Esophagus (tissue), 2 donors: ENCODE results near the gene KRTAP19-3. TPM values are rescaled to one million over a fixed set of nuclear protein-coding genes. Genes with fewer than 3 reads are reported as not detected.
"Not testable (repeated sequence)": the region's sequence is repeated elsewhere in the genome, so short reads cannot be mapped to it uniquely, and the experiment has no call there.

Experiments
- H3K27ac ChIP-seq, 2 donors: one replicate each; pipeline ENCODE4 v1.5.1; 2013; ENCODE audit warnings: low read depth in 2 of 2, mild to moderate bottlenecking in 2 of 2, inconsistent platforms in 1 of 2, low read length in 1 of 2, moderate library complexity in 1 of 2
- H3K27me3 ChIP-seq, 2 donors: one replicate each; pipeline ENCODE4 v1.6.1; 2013; ENCODE audit warnings: low read length in 2 of 2, control low read depth in 1 of 2, mild to moderate bottlenecking in 1 of 2; ENCODE audit not compliant: insufficient read depth in 2 of 2, control insufficient read depth in 1 of 2
- H3K36me3 ChIP-seq, 2 donors: one replicate each; pipeline ENCODE4 v1.6.1; 2013; ENCODE audit warnings: low read length in 1 of 2; ENCODE audit not compliant: control insufficient read depth in 2 of 2, insufficient read depth in 2 of 2
- H3K4me1 ChIP-seq, 2 donors: one replicate each; pipeline ENCODE4 v1.6.1; 2013; ENCODE audit warnings: low read length in 1 of 2; ENCODE audit not compliant: control insufficient read depth in 2 of 2, insufficient read depth in 2 of 2
- H3K4me3 ChIP-seq, 2 donors: one replicate each; pipeline ENCODE4 v1.5.1; 2013; ENCODE audit warnings: low read length in 2 of 2, mild to moderate bottlenecking in 2 of 2, low read depth in 1 of 2, moderate library complexity in 1 of 2
- H3K9me3 ChIP-seq, 2 donors: one replicate each; pipeline ENCODE4 v1.6.1; 2013; ENCODE audit warnings: mild to moderate bottlenecking in 2 of 2, low read depth in 1 of 2, low read length in 1 of 2, moderate library complexity in 1 of 2; ENCODE audit not compliant: control insufficient read depth in 2 of 2, insufficient read depth in 1 of 2
- WGBS, 2 donors: extraction: QIAGEN DNeasy Blood & Tissue Kit; methylation state at CpG; one replicate each; pipeline ENCODE4 v1.1.7; 2013; 5-methylcytosine and 5-hydroxymethylcytosine counted together
- polyA plus RNA-seq, 2 donors: library from polyadenylated mRNA; stranded (reverse); fragments of 200-250 nt; gene quantifications; one replicate each; pipeline ENCODE4 v1.2.3, GENCODE V29; 2013
- donor health status: healthy with polysubstance abuse.
- donor health status: Bipolar disorder and iron deficiency.

The KRTAP19-3 gene
- not detected for polyA plus RNA-seq

DNA sequence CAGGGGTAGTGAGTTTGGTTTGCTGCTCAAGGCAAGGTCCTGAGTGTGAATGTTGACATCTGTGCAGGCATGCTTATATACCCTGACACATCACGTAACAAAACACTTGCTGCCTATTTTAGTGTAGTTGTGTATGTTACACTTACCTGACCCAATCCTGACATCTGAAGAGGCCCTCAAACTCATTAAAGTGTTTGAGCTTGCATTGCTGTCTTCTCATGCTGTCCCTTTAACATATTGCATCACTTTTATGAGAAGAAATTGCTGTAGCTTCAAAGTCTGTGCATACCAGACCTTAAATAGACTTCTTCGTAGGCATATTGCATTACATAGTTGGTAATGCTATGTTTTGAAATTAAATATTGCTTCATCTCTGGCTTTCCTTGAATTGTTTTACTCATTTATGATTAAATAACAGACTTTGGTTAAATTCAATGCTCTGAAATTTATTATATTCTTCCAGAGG is at the start of gene KRTAP19-3:
KRTAP19-3 (minus strand) TSS at position 51 of the 466 bp plus-strand sequence. CDS start 56 bp downstream, outside the sequence.
- Histone ChIP-seq H3K36me3 (no peaks in the 10 kb centered on the region), H3K4me3 (no peak within 1 kb of the TSS), H3K9me3 (peaks cover 0 to 3% of the 10 kb centered on the region in 2 donors), H3K27me3 (no peaks in the 10 kb centered on the region), H3K4me1 (no peaks in the 10 kb centered on the region), H3K27ac (no peak within 1 kb of the TSS)
- WGBS, 2 donors: 75 to 76% methylated on average over 2 of the region's 2 CpGs

DNA sequence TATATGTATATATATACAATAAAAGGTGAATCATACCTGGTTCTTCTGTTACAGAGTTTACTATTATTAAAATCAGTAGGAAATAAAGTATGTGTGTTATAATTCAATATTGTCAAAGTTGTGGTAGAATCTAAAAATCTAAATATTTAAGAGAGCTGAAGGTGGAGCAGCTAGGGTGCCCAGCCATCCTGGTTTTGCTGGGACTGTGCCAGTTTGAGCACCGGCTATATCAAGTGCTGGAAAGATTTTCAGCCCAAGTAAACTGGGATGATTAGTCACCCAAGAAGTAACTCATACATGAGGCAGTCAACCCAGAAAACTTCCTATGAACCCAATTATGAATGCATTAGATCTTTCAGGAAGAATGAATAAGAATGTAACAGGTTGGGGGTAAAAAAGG is 27.1 kb upstream of the KRTAP19-3 start:
- H3K4me1 ChIP-seq: no peaks in the 10 kb centered on the region
- no peak overlapping the region for H3K4me3 ChIP-seq
- H3K36me3 ChIP-seq: no peaks in the 10 kb centered on the region
- H3K9me3 ChIP-seq: no peaks in the 10 kb centered on the region
- WGBS, 2 donors: 67 to 79% methylated on average over 1 of the region's 1 CpG
- no peaks in the 10 kb centered on the region for H3K27me3 ChIP-seq
- no peak overlapping the region for H3K27ac ChIP-seq

DNA sequence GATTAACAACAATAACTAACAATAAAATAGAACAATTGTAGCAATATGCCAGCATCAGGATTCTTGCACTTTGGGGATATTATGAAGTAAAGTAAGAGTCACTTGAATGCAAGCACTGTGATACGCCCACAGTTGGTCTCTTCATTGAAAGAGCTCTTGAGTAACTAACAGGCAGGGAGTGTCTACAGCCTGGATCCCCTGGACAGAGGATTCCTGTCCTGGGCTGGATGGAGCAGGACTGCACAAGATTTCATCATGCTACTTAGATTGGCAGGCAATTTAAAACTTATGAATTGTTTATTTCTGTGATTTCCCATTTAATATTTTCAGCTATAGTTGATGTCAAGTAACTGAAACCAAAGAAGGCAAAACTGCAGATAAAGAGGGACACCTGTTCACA is 23.9 kb upstream of the KRTAP19-3 start:
- H3K4me3 ChIP-seq: no peak overlapping the region
- 80% methylated on average over 1 of the region's 1 CpG for WGBS, 2 donors
- H3K9me3 ChIP-seq: peaks cover 0 to 2% of the 10 kb centered on the region in 2 donors
- H3K27ac ChIP-seq: no peak overlapping the region
- H3K27me3 ChIP-seq: no peaks in the 10 kb centered on the region
- H3K36me3 ChIP-seq: no peaks in the 10 kb centered on the region
- H3K4me1 ChIP-seq: no peaks in the 10 kb centered on the region

DNA sequence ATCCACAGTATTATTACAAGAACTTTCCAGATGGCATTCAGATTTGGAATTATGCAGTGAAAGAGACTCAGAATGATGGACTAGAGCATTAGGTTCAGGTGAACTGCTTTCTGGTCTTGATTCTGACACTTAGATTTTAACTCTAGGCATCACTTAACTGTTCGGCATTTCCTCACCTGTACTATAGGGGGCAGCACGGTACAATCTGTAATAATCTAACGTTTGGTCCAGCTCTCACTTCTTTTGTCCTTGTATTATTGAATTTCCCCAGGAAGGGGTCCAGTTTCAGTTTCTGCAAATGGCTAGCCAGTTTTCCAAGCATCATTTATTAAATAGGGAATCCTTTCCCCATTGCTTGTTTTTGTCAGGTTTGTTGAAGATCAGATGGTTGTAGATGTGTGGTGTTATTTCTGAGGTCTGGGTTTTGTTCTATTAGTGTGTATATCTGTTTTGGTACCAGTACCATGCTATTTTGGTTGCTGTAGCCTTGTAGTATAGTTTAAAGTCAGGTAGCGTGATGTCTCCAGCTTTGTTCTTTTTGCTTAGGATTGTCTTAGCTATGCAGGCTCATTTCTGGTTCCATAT is 13.9 kb upstream of the KRTAP19-3 start:
- H3K4me1 ChIP-seq, H3K27me3 ChIP-seq, H3K9me3 ChIP-seq, H3K36me3 ChIP-seq, H3K27ac ChIP-seq, H3K4me3 ChIP-seq: not testable (repeated sequence)
- WGBS, 2 donors: 27 to 30% methylated on average over 4 of the region's 4 CpGs

DNA sequence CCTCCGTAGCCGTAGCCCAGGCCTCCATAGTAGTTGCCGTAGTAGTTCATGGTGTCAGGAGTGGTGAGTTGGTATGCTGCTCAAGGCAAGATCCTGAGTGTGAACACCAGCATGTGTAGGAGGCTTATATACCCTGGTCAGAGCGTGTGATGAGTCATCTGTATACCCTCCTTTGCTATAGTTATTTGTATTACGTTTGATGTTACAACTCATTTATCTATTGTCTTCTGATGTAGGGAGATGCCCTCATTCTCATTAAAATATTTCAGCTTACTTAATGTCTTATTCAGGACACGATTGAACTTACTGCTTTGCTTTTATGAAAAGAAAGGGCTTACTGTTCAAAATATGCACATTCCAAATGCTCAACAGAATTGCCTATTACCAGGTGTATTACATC is 10.2 kb upstream of the KRTAP19-3 start, which contains the start of gene KRTAP19-5:
KRTAP19-5 (minus strand) TSS at position 101 of the 400 bp plus-strand sequence; CDS start at position 50, 51 bp downstream.
- 73 to 76% methylated on average over 6 of the region's 6 CpGs for WGBS, 2 donors
- Histone ChIP-seq H3K4me1 (no peaks in the 10 kb centered on the region), H3K27me3 (no peaks in the 10 kb centered on the region), H3K36me3 (no peaks in the 10 kb centered on the region), H3K27ac (no peak within 1 kb of the TSS), H3K9me3 (peaks cover 2 to 3% of the 10 kb centered on the region in 2 donors), H3K4me3 (no peak within 1 kb of the TSS)

DNA sequence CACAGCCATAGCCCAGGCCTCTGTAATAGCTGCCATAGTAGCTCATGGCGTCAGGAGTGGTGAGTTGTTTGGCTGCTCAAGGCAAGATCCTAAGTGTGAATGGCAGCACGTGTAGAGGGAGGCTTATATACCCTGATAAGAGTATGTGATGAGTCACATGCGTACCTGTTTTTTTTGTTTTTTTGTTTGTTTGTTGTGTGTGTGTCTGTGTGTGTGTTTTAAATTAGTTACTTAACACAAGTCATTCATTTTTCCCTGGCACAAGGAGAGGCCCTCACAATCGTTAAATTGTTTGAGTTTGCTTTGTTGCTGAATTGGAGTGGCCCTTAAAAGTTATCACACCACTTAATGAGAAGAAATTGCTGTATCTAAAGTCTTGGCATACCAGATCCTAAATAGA is 5.3 kb upstream of the KRTAP19-3 start, which contains the start of gene KRTAP19-4:
KRTAP19-4 (minus strand) TSS at position 101 of the 400 bp plus-strand sequence; CDS start at position 46, 55 bp downstream.
- peaks cover 2 to 3% of the 10 kb centered on the region in 2 donors for H3K9me3 ChIP-seq
- H3K27me3 ChIP-seq: no peaks in the 10 kb centered on the region
- H3K4me3 ChIP-seq: no peak within 1 kb of the TSS
- H3K27ac ChIP-seq: no peak within 1 kb of the TSS
- WGBS, 2 donors: 70 to 78% methylated on average over 4 of the region's 4 CpGs
- H3K4me1 ChIP-seq: no peaks in the 10 kb centered on the region
- no peaks in the 10 kb centered on the region for H3K36me3 ChIP-seq

DNA sequence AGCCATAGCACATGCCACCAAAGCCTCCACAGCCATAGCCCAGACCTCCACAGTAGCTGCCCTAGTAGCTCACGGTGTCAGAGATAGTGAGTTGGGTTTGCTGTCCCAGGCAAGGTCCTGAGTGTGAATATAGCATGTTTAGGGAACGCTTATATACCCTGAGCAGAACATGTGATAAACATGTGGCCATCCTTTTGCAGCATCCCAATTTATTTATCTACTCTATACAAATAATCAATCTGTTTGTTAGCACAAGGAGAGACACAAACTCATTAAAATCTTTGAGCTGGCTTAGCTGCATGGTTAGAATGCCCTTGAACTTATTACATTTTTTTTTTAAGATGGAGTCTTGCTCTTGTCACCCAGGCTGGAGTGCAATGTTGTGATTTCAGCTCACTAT is 4.5 kb downstream of the KRTAP19-3 start, which contains the start of gene KRTAP19-2:
KRTAP19-2 (minus strand) TSS at position 101 of the 400 bp plus-strand sequence; CDS start at position 13, 88 bp downstream.
- Histone ChIP-seq H3K27me3 (no peaks in the 10 kb centered on the region), H3K4me1 (no peaks in the 10 kb centered on the region), H3K36me3 (no peaks in the 10 kb centered on the region), H3K4me3 (no peak within 1 kb of the TSS), H3K27ac (no peak within 1 kb of the TSS), H3K9me3 (peaks cover 0 to 3% of the 10 kb centered on the region in 2 donors)
- 81 to 88% methylated on average over 2 of the region's 2 CpGs for WGBS, 2 donors

DNA sequence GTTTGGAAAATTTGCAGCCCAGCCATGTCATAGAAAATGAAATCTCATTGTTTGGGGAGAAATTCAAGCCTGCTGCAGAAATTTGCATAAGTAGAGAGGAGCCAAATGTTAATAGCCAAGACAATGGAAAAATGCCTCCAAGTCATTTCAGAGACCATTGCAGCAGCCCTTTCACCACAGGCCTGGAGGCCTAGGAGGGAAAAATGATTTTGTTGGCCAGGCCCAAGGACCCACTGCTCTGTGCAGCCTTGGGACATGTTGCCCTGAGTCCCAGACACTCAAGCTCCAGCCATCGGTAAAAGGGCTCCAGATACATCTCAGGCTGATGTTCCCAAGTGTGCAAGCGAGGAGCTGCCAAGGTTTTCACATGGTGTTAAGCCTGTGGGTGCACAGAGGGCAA is 5.6 kb downstream of the KRTAP19-3 start:
- H3K27me3 ChIP-seq: no peaks in the 10 kb centered on the region
- peaks cover 0 to 3% of the 10 kb centered on the region in 2 donors for H3K9me3 ChIP-seq
- H3K36me3 ChIP-seq: no peaks in the 10 kb centered on the region
- 47 to 56% methylated on average over 2 of the region's 2 CpGs for WGBS, 2 donors
- H3K27ac ChIP-seq: no peak overlapping the region
- H3K4me1 ChIP-seq: no peaks in the 10 kb centered on the region
- H3K4me3 ChIP-seq: no peak overlapping the region

DNA sequence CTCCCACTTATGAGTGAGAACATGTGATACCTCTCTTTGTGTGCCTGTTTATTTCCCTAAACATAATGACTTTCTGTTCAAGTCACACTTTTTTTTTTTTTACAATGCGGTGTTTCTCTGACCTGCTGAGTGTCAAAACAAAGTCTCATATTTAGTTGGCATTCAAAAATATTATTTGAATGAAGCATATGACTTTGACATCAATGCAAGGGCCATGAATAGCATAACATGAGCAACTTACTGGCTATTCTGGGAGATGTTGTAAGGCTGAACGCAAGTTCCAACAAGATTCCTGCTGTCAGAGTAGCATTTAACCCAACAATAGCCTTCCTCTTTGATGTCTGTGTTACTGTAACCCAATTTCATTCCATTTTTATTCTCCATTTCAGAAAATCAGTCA is 9.7 kb downstream of the KRTAP19-3 start:
- peaks cover 2 to 5% of the 10 kb centered on the region in 2 donors for H3K9me3 ChIP-seq

DNA sequence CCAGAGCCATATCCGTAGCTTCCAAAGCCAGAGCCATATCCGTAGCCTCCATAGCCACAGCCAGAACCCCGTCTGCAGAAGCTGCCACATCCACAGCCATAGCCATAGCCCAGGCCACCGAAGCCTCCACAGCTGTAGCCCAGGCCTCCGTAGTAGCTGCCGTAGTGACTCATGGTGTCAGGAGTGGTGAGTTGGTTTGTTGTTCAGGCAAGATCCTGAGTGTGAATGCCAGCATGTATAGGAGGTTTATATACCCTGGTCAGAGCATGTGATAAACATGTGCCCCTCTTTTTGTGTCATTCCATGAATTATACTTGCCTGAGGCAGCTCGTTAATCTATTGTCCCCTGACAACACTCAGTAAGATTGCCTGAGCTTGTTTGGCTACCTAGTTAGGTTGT is 11.7 kb downstream of the KRTAP19-3 start, which contains the start of gene KRTAP19-1:
KRTAP19-1 (minus strand) TSS at position 223 of the 400 bp plus-strand sequence; CDS start at position 173, 50 bp downstream.
- H3K4me3 ChIP-seq: no peak within 1 kb of the TSS
- no peaks in the 10 kb centered on the region for H3K27me3 ChIP-seq
- 82 to 86% methylated on average over 7 of the region's 7 CpGs for WGBS, 2 donors
- no peaks in the 10 kb centered on the region for H3K4me1 ChIP-seq
- no peaks in the 10 kb centered on the region for H3K36me3 ChIP-seq
- no peak within 1 kb of the TSS for H3K27ac ChIP-seq
- H3K9me3 ChIP-seq: peaks cover 2 to 4% of the 10 kb centered on the region in 2 donors

More for the DNA sequence above, 9.7 kb downstream of the KRTAP19-3 start:
- Histone ChIP-seq H3K4me1 (no peaks in the 10 kb centered on the region), H3K4me3 (no peak overlapping the region), H3K36me3 (no peaks in the 10 kb centered on the region), H3K27me3 (no peaks in the 10 kb centered on the region), H3K27ac (no peak overlapping the region)
- WGBS, 2 donors: 40 to 53% methylated on average over 2 of the region's 2 CpGs
